HEK293 (cell line): ENCODE results near the gene NEK3.
"Not testable (repeated sequence)": the region's sequence is repeated elsewhere in the genome, so short reads cannot be mapped to it uniquely, and the experiment has no call there.

ENCODE experiments used
- CTCF ChIA-PET: fragments of 350-600 bp; formaldehyde crosslinking; extraction: SDS; loops from one replicate; lab custom pipeline; 2021; ENCODE audit warnings: antibody characterized with exemption; lab: Yijun Ruan, JAX
- POLR2A ChIA-PET: fragments of 300-600 bp; formaldehyde crosslinking; extraction: SDS; loops from one replicate; lab custom pipeline; 2020; ENCODE audit warnings: antibody characterized with exemption, inconsistent platforms; lab: Yijun Ruan, JAX
- H3K27ac ChIP-seq: fragments of 200-500 bp; sonication (Bioruptor generic); 2 replicates; pipeline ENCODE4 v1.5.1; 2014; ENCODE audit warnings: low read depth, low read length, control low read depth, inconsistent platforms; ENCODE audit errors: extremely low read depth
- H3K36me3 ChIP-seq, 2 experiments: fragments of 200-500 bp in 1 of 2; sonication (Bioruptor generic) in 1 of 2; 1 replicate in 1 of 2; 2 replicates in 1 of 2; pipeline ENCODE4 v1.5.1; 2014 to 2017; ENCODE audit warnings: inconsistent platforms in 2 of 2, low read length in 2 of 2; ENCODE audit not compliant: control insufficient read depth in 2 of 2, insufficient read depth in 1 of 2
- H3K4me1 ChIP-seq: fragments of 200-500 bp; sonication (Bioruptor generic); 2 replicates; pipeline ENCODE4 v1.5.1; 2014; ENCODE audit warnings: mild to moderate bottlenecking, low read length, inconsistent platforms; ENCODE audit not compliant: control insufficient read depth, insufficient read depth
- H3K4me3 ChIP-seq: 2 replicates; pipeline ENCODE4 v1.5.1; 2011; ENCODE audit warnings: low read depth, mild to moderate bottlenecking, control low read depth, low read length, moderate library complexity
- H3K9me3 ChIP-seq: fragments of 200-500 bp; sonication (Bioruptor generic); 2 replicates; pipeline ENCODE4 v1.5.1; 2014; ENCODE audit warnings: low read depth, low read length, inconsistent platforms; ENCODE audit not compliant: control insufficient read depth, insufficient read depth
- BCL11B ChIP-seq: fragments of 450-650 bp; formaldehyde crosslinking; IDR thresholded peaks from 2 replicates; pipeline ENCODE4 v1.5.1; 2016; ENCODE audit warnings: low read depth, missing biosample characterization, missing genetic modification characterization
- TCF7L2 ChIP-seq: IDR thresholded peaks from 2 replicates; pipeline ENCODE4 v1.6.1; 2011; ENCODE audit warnings: low read depth, mild to moderate bottlenecking, inconsistent platforms, low read length, moderate library complexity, borderline replicate concordance
- ZNF148 ChIP-seq: fragments of 450-650 bp; formaldehyde crosslinking; IDR thresholded peaks from 2 replicates; pipeline ENCODE4 v1.5.0; 2017; ENCODE audit warnings: missing biosample characterization, missing genetic modification characterization, borderline replicate concordance
- ZNF2 ChIP-seq: fragments of 450-650 bp; formaldehyde crosslinking; IDR thresholded peaks from 2 replicates; pipeline ENCODE4 v1.5.1; 2016; ENCODE audit warnings: missing biosample characterization, missing genetic modification characterization
- ZNF211 ChIP-seq: fragments of 450-650 bp; formaldehyde crosslinking; IDR thresholded peaks from 2 replicates; pipeline ENCODE4 v1.5.1; 2016; ENCODE audit warnings: low read depth, missing biosample characterization, missing genetic modification characterization
- ZNF23 ChIP-seq: fragments of 450-650 bp; formaldehyde crosslinking; IDR thresholded peaks from 2 replicates; pipeline ENCODE4 v1.5.1; 2016; ENCODE audit warnings: missing biosample characterization, missing genetic modification characterization, borderline replicate concordance
- ZNF558 ChIP-seq: fragments of 450-650 bp; formaldehyde crosslinking; IDR thresholded peaks from 2 replicates; pipeline ENCODE4 v1.5.1; 2016; ENCODE audit warnings: missing biosample characterization, missing genetic modification characterization
- ZNF654 ChIP-seq: fragments of 450-650 bp; formaldehyde crosslinking; IDR thresholded peaks from 2 replicates; pipeline ENCODE4 v1.5.1; 2016; ENCODE audit warnings: low read depth, missing biosample characterization, missing genetic modification characterization
- ZNF692 ChIP-seq: fragments of 450-650 bp; formaldehyde crosslinking; IDR thresholded peaks from 2 replicates; pipeline ENCODE4 v1.5.1; 2016; ENCODE audit warnings: missing biosample characterization, missing genetic modification characterization
- ZSCAN16 ChIP-seq: fragments of 450-650 bp; formaldehyde crosslinking; IDR thresholded peaks from 2 replicates; pipeline ENCODE4 v1.5.1; 2016; ENCODE audit warnings: missing biosample characterization, missing genetic modification characterization
- TF ChIP-seq, protein P1 (sequence below): fragments of 450-650 bp; formaldehyde crosslinking; conservative IDR thresholded peaks from 2 replicates; pipeline ENCODE4 v1.5.1; 2016; ENCODE audit warnings: low read depth, missing biosample characterization, missing genetic modification characterization

Gene NEK3

GRCh38 chr13:52165411-52165810, 6.0 kb upstream of the NEK3 start (continued):
- TF ChIP-seq ZNF148 (tag by site-specific recombination) = no peak

DNA sequence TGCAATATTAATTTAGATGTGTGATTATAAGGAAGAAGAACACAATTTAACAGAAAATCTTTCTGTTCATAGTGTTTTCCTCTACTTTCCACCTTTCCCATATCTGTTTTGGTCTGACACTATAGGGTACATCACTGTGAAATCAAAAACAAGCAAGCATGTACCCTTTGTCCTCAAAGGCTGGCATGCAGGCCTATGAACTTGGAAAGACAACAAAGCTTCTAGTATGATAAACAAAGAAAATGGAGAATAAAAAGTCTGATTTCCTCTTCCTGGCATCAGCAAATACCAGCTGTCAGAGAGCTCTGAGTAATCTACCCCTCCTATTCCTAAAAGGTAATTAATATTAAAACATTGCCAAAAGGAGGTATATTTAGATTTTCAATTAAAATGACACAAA, 5.6 kb upstream of the NEK3 start:
- Histone ChIP-seq H3K36me3 (peaks cover 10 to 19% of the 10 kb centered on the region in 2 experiments; a peak in 2 of 3 replicates), H3K9me3 (no peaks in the 10 kb centered on the region), H3K4me1 (peaks cover 7% of the 10 kb centered on the region; the same call in 1 of the 2 replicates), H3K27ac (no peak overlapping the region), H3K4me3 (no peak overlapping the region)
- CTCF ChIA-PET = no interaction called here
- POLR2A ChIA-PET = no interaction called here
- TF ChIP-seq ZSCAN16 (tag by site-specific recombination) (no peak), BCL11B (no peak), ZNF211 (tag by site-specific recombination) (no peak), ZNF654 (no peak), TCF7L2 (no peak), ZNF692 (tag by site-specific recombination) (no peak), ZNF558 (tag by site-specific recombination) (no peak), ZNF23 (tag by site-specific recombination) (no peak), ZNF2 (tag by site-specific recombination) (no peak)
- TF ChIP-seq, protein P1, sequence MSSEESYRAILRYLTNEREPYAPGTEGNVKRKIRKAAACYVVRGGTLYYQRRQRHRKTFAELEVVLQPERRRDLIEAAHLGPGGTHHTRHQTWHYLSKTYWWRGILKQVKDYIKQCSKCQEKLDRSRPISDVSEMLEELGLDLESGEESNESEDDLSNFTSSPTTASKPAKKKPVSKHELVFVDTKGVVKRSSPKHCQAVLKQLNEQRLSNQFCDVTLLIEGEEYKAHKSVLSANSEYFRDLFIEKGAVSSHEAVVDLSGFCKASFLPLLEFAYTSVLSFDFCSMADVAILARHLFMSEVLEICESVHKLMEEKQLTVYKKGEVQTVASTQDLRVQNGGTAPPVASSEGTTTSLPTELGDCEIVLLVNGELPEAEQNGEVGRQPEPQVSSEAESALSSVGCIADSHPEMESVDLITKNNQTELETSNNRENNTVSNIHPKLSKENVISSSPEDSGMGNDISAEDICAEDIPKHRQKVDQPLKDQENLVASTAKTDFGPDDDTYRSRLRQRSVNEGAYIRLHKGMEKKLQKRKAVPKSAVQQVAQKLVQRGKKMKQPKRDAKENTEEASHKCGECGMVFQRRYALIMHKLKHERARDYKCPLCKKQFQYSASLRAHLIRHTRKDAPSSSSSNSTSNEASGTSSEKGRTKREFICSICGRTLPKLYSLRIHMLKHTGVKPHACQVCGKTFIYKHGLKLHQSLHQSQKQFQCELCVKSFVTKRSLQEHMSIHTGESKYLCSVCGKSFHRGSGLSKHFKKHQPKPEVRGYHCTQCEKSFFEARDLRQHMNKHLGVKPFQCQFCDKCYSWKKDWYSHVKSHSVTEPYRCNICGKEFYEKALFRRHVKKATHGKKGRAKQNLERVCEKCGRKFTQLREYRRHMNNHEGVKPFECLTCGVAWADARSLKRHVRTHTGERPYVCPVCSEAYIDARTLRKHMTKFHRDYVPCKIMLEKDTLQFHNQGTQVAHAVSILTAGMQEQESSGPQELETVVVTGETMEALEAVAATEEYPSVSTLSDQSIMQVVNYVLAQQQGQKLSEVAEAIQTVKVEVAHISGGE = no peak

GRCh38 chr13:52163878-52164277, 4.5 kb upstream of the NEK3 start:
- H3K27ac ChIP-seq, H3K4me1 ChIP-seq, CTCF ChIA-PET, POLR2A ChIA-PET, H3K9me3 ChIP-seq, H3K4me3 ChIP-seq: not testable (repeated sequence)
- peaks cover 4 to 14% of the 10 kb centered on the region in 2 experiments; a peak in 2 of 3 replicates for H3K36me3 ChIP-seq
